Coronary artery (tissue), 2 donors: ENCODE measurements around the gene PPARA.
A peak's percentile ranks its signal among the peaks of the same experiment; 100 is the strongest.
"Not testable (repeated sequence)": the region's sequence is repeated elsewhere in the genome, so short reads cannot be mapped to it uniquely, and the experiment has no call there.

Experiments used
- DNase-seq: peaks from one replicate; pipeline ENCODE4 v3.0.0-alpha.2; 2017; ENCODE audit warnings: low spot score
- H3K27ac ChIP-seq, 2 donors: fragments of 200-600 bp; sonication (generic); one replicate each; pipeline ENCODE4 v1.5.1; 2016 to 2019
- H3K4me3 ChIP-seq: fragments of 200-600 bp; sonication (generic); 2 replicates; pipeline ENCODE4 v1.5.1; 2016; ENCODE audit warnings: mild to moderate bottlenecking, moderate library complexity
- CTCF ChIP-seq: fragments of 200-600 bp; sonication (generic); IDR thresholded peaks from one replicate; pipeline ENCODE4 v1.5.1; 2019; ENCODE audit warnings: antibody characterized with exemption

PPARA gene

GRCh38 chr22:46134111-46134705 is 16.1 kb upstream of the PPARA start:
- Histone ChIP-seq H3K4me3 (no peak overlapping the region), H3K27ac (no peak overlapping the region)
- no peak for TF ChIP-seq CTCF
- DNase-seq, result no peak

DNA sequence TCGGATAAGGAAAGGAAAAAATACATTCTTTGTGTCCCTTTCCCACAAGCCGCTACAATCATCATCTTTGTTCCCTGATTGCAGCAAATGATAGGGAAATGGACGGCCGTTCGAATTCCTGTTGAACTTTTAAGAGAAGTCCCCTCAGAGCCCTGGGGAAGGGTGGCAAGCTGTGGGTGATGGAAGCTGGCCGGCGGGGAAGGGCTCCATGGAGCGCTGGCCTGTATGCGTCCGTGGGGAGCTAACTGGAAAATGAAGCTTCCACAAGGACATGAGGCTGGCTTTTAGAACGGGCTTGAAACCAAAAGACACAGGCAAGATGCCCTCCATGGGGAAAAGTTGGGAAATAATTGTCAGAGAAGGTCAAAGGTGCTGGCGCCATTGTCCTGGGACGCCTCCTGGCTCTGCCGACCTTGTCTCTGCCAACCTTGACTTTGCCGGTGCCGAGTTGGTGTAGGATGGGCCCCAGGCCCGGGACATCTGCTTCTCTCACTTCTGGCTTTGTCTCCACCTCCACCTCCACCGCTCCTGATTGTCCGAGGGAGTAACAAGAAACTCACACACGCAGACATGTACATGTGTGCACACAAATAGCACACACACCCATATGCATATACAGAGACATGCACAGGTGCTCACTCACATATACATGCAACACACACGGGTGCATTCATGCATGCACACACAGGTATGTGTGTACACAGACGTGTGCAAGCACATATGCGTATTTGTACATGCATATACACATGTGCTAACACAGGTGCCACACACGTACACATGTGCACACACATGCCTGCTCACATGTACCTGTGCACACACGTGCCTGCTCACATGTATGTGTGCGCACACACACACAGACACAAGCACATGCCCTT is 14.5 kb upstream of the PPARA start:
- no peak for TF ChIP-seq CTCF
- Histone ChIP-seq H3K27ac (no peak overlapping the region), H3K4me3 (no peak overlapping the region)
- no peak for DNase-seq

GRCh38 chr22:46136486-46137217 is 13.7 kb upstream of the PPARA start:
- peak overlapping the region in 1 of 2 donors; percentile 11 for H3K27ac ChIP-seq
- H3K4me3 ChIP-seq, result no peak overlapping the region
- no peak for TF ChIP-seq CTCF
- no peak for DNase-seq

DNA sequence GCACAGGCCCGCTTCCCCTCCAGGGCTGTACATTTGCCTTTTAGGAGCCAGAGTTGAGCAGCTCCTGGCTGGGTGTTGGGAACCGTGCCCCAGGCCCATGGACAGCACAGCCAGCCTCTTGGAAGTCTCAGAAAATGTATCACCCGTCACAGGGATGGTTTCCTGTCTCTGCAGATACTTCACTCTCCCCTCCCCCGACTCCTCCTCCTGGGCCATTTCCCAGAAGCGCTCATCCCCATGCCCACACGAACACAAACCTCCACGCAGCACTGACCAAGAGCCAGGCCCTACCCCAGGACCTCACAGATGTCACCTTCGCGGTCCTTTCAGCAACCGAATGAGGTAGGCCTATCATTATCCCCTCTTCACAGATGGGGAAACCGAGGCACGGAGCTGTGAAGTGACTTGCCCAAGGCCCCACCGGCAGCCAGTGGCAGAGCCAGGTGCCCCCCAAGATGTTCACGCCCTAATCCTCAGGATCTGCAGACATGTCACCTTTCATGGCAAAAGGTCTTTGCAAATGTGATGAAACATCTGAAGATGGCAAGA is 13.0 kb upstream of the PPARA start:
- Histone ChIP-seq H3K4me3 (no peak overlapping the region), H3K27ac (peak overlapping the region in 1 of 2 donors; percentile 11)
- no peak for DNase-seq
- no peak for TF ChIP-seq CTCF

GRCh38 chr22:46138058-46138797 is 12.1 kb upstream of the PPARA start:
- DNase-seq, result no peak
- no peak overlapping the region for H3K4me3 ChIP-seq
- no peak for TF ChIP-seq CTCF
- peak overlapping the region; percentile 90 to 98 for H3K27ac ChIP-seq

GRCh38 chr22:46139417-46139816 is 10.9 kb upstream of the PPARA start:
- peak overlapping the region; percentile 90 to 98 for H3K27ac ChIP-seq
- DNase-seq, result not testable (repeated sequence)
- peak overlapping the region; percentile 52 for H3K4me3 ChIP-seq
